Esophagus squamous epithelium (tissue), 5 donors: ENCODE measurements around the gene FBXO42. TPM values are rescaled to one million over a fixed set of nuclear protein-coding genes. Genes with fewer than 3 reads are reported as not detected.

ENCODE experiments used
- DNase-seq: peaks from one replicate; lab custom pipeline; 2025; lab: John Stamatoyannopoulos, UW
- H3K27ac ChIP-seq, 4 donors: fragments of 200-600 bp; sonication (generic); one replicate each; pipeline ENCODE4 v1.5.1; 2016 to 2019; ENCODE audit warnings: mild to moderate bottlenecking in 1 of 4
- H3K27me3 ChIP-seq, 4 donors: fragments of 200-600 bp; sonication (generic); 1 replicate in 3 of 4; 2 replicates in 1 of 4; pipeline versions ENCODE4 v1.5.1 to v1.6.0; 2017 to 2021; ENCODE audit warnings: antibody characterized with exemption in 1 of 4
- H3K36me3 ChIP-seq, 3 donors: fragments of 200-600 bp; sonication (generic); one replicate each; pipeline ENCODE4 v1.5.1; 2016 to 2019
- H3K4me1 ChIP-seq, 3 donors: fragments of 200-600 bp; sonication (generic); one replicate each; pipeline ENCODE4 v1.5.1; 2017 to 2019
- H3K4me3 ChIP-seq, 4 donors: fragments of 200-600 bp; sonication (generic); 1 replicate in 3 of 4; 2 replicates in 1 of 4; pipeline ENCODE4 v1.5.1; 2016 to 2019; ENCODE audit warnings: mild to moderate bottlenecking in 2 of 4, moderate library complexity in 1 of 4
- H3K9me3 ChIP-seq, 3 donors: fragments of 200-600 bp; sonication (generic); one replicate each; pipeline ENCODE4 v1.5.1; 2016 to 2019
- POLR2A ChIP-seq, 4 donors: fragments of 450-650 bp; IDR thresholded peaks; one replicate each; pipeline ENCODE4 v1.6.1; 2017; ENCODE audit warnings: antibody characterized with exemption in 4 of 4, mild to moderate bottlenecking in 4 of 4, moderate library complexity in 3 of 4
- WGBS, 2 donors: methylation state at CpG; one replicate each; pipeline ENCODE4 v1.1.5; 2018; 5-methylcytosine and 5-hydroxymethylcytosine counted together
- intact Hi-C: fragments of 100-400 bp; cut with DNase I; formaldehyde crosslinking; loops from one replicate; pipeline ENCODE4 v1.15.0; 2022
- total RNA-seq, 4 donors: library from RNA; depleted of rRNA; stranded (reverse); fragments of >200 nt; gene quantifications; one replicate each; pipeline ENCODE4 v1.1.0, GENCODE V29; 2016
- TF ChIP-seq, protein P1 (sequence below), 6 experiments: fragments of 450-650 bp in 4 of 6; fragments of 200-600 bp in 2 of 6; sonication (generic) in 2 of 6; IDR thresholded peaks; one replicate each; pipeline ENCODE4 v1.5.1; 2016 to 2019; ENCODE audit warnings: antibody characterized with exemption in 6 of 6, mild to moderate bottlenecking in 4 of 6, moderate library complexity in 4 of 6
- donor health status: DM: yes; HTN: yes; CAD: no.

The FBXO42 gene
- total RNA-seq, 4 donors from 2014 or later = 15.9 to 29.0 (median 20.2) TPM

DNA sequence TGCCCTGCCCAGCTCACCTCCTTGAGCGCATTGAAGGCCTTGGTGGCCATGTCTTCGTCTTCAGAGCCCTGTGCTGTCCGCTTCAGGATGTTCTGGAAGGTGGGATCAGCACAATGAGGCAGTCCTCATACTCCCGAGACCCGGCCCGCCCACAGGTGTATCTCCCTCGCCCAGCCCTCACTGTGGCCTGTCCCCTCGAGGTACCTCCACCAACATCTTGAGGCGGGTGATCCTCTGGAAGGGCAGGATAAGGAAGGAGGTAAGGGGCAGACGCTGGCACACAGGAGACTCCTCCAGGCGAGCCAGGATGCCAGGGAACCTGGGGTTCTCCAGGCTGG lies 147.0 kb downstream of the FBXO42 start:
- TF ChIP-seq, protein P1, sequence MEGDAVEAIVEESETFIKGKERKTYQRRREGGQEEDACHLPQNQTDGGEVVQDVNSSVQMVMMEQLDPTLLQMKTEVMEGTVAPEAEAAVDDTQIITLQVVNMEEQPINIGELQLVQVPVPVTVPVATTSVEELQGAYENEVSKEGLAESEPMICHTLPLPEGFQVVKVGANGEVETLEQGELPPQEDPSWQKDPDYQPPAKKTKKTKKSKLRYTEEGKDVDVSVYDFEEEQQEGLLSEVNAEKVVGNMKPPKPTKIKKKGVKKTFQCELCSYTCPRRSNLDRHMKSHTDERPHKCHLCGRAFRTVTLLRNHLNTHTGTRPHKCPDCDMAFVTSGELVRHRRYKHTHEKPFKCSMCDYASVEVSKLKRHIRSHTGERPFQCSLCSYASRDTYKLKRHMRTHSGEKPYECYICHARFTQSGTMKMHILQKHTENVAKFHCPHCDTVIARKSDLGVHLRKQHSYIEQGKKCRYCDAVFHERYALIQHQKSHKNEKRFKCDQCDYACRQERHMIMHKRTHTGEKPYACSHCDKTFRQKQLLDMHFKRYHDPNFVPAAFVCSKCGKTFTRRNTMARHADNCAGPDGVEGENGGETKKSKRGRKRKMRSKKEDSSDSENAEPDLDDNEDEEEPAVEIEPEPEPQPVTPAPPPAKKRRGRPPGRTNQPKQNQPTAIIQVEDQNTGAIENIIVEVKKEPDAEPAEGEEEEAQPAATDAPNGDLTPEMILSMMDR (IDR thresholded peaks at IDR 0.05) = no peak
- no peak for TF ChIP-seq POLR2A (IDR thresholded peaks at IDR 0.05)
- H3K4me3 ChIP-seq = no peak overlapping the region
- peaks cover 0 to 47% (median 8%) of the 10 kb centered on the region in 3 donors for H3K36me3 ChIP-seq
- intact Hi-C loops = loop anchor here (5.0 kb wide), 1 partner anchor 37 kb away; no protein-coding TSS in a partner anchor
- H3K4me1 ChIP-seq = peaks cover 23 to 51% (median 32%) of the 10 kb centered on the region in 3 donors
- H3K9me3 ChIP-seq = no peaks in the 10 kb centered on the region
- DNase-seq = no peak
- H3K27me3 ChIP-seq = no peaks in the 10 kb centered on the region
- 96 to 100% methylated on average over 2 to 5 of the region's 11 CpGs for WGBS, 2 donors
- peak overlapping the region; percentile 88 to 98 (median 92) for H3K27ac ChIP-seq

DNA sequence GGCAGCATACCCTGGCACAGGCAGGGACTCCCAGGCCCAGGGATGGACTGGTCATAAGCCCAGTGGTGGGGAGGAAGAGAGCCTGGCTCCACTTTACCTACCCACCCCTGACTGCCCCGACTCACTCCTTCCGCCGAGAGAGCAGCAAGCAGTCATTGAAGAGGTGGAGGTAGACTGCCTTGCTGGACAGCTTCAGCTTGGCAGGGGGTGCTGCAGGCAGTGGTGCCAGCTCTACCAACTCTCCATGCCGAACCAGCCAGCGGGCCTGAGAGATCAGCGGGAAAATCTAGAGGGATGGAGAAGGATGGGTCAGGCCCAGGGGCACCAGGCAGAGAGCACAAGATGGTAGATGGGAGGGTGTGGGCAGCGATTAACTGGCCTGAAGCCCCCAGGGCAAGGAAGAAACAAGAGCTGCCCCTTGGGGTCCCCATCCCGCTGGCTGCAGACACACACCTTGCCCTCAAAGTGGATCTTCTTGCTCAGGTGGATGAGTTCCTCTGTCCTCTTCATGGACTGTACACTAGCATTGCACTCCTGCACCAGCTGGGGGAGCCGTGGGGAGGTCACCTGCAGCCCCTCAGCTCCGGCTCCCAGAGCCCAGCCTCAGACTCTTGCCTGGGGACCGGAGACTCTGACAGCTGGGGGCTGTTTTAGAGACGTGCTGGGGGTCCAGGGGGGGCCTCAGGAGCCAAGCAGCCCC lies 147.5 kb downstream of the FBXO42 start:
- TF ChIP-seq POLR2A (IDR thresholded peaks at IDR 0.05) = no peak
- TF ChIP-seq, protein P1 (IDR thresholded peaks at IDR 0.05) = peak in 2 of 6 experiments; percentile 23 to 29
- Histone ChIP-seq H3K27me3 (no peaks in the 10 kb centered on the region), H3K27ac (peak overlapping the region in 2 of 4 donors; percentile 88 to 98), H3K4me1 (peaks cover 23 to 46% (median 27%) of the 10 kb centered on the region in 3 donors), H3K36me3 (peaks cover 0 to 52% (median 8%) of the 10 kb centered on the region in 3 donors), H3K4me3 (no peak overlapping the region), H3K9me3 (no peaks in the 10 kb centered on the region)
- intact Hi-C loops = loop anchor here (5.0 kb wide), 1 partner anchor 38 kb away; no protein-coding TSS in a partner anchor
- DNase-seq = no peak
- WGBS, 2 donors = 90 to 93% methylated on average over 5 to 8 of the region's 12 CpGs

DNA sequence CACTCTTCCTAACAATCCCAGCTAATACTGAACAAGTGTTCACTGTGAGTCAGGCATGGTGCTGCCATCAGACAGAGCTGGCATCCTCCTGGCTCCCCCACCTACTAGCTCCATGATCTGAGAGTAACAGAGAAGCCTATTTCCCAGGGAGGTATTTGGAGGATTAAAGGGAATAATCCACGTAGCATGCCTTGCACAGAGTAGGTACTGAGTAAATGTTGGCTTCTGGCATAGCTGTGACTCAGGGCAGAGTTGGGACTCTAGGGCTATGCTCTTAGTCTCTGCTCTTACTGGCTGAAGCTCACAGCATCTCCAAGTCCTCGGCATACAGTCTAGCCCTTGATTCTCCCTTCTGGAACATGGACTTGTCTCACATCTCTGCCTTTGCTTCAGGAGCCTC lies 148.1 kb downstream of the FBXO42 start:
- TF ChIP-seq POLR2A (IDR thresholded peaks at IDR 0.05) = no peak
- TF ChIP-seq, protein P1 (IDR thresholded peaks at IDR 0.05) = no peak
- Histone ChIP-seq H3K4me3 (no peak overlapping the region), H3K9me3 (no peaks in the 10 kb centered on the region), H3K27ac (peak overlapping the region in 1 of 4 donors; percentile 4), H3K4me1 (peaks cover 23 to 41% (median 24%) of the 10 kb centered on the region in 3 donors), H3K27me3 (no peaks in the 10 kb centered on the region), H3K36me3 (peaks cover 0 to 57% (median 8%) of the 10 kb centered on the region in 3 donors)
- intact Hi-C loops = no loop called here
- DNase-seq = no peak
- WGBS, 2 donors = 86 to 95% methylated on average over 2 of the region's 2 CpGs

DNA sequence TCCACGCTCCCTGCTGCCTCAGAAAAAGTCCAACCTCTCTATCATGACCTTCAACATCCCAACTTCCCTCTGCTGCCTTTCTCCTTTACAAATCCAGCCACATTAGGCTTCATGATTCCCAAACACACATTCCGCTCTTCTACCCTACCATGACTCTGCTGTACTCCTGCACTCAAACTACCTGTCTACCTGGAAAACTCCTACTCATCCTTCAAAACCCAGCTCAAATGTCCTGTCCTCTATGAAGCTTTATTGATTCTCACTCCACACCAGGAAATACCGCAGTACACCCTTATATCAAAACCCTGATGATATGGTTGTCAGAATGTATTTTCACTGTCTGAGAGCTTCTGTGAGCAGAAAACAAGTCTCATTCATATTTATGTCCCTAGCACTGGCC lies 148.7 kb downstream of the FBXO42 start:
- Histone ChIP-seq H3K4me1 (peaks cover 20 to 34% (median 21%) of the 10 kb centered on the region in 3 donors), H3K4me3 (no peak overlapping the region), H3K36me3 (peaks cover 0 to 64% (median 8%) of the 10 kb centered on the region in 3 donors), H3K27ac (no peak overlapping the region), H3K9me3 (no peaks in the 10 kb centered on the region), H3K27me3 (no peaks in the 10 kb centered on the region)
- 67 to 86% methylated on average over 3 of the region's 3 CpGs for WGBS, 2 donors
- DNase-seq = no peak
- no peak for TF ChIP-seq POLR2A (IDR thresholded peaks at IDR 0.05)
- TF ChIP-seq, protein P1 (IDR thresholded peaks at IDR 0.05) = no peak
- intact Hi-C loops = no loop called here
